Stomach (tissue), 9 donors: ENCODE measurements around the gene BPIFB1. TPM values are rescaled to one million over a fixed set of nuclear protein-coding genes. Genes with fewer than 3 reads are reported as not detected.

Experiments used
- DNase-seq, 2 donors: peaks; one replicate each; pipeline versions ENCODE4 v3.0.0 to v3.0.0-alpha.2; 2013 to 2019
- H3K27ac ChIP-seq, 5 donors: fragments of 200-600 bp in 4 of 5; sonication (generic) in 4 of 5; one replicate each; pipeline ENCODE4 v1.5.1; 2013 to 2019; ENCODE audit warnings: mild to moderate bottlenecking in 1 of 5, moderate library complexity in 1 of 5
- H3K27me3 ChIP-seq, 3 donors: fragments of 200-600 bp; sonication (generic); one replicate each; pipeline ENCODE4 v1.5.1; 2017 to 2019; ENCODE audit warnings: mixed run types in 1 of 3
- H3K36me3 ChIP-seq, 4 donors: fragments of 200-600 bp; sonication (generic); 1 replicate in 3 of 4; 2 replicates in 1 of 4; pipeline ENCODE4 v1.5.1; 2016 to 2019
- H3K4me1 ChIP-seq, 4 donors: fragments of 200-600 bp; sonication (generic); one replicate each; pipeline ENCODE4 v1.5.1; 2016 to 2019
- H3K4me3 ChIP-seq, 4 donors: fragments of 200-600 bp; sonication (generic) in 3 of 4; one replicate each; pipeline ENCODE4 v1.5.1; 2016 to 2019; ENCODE audit warnings: mild to moderate bottlenecking in 1 of 4
- H3K9me3 ChIP-seq, 4 donors: fragments of 200-600 bp; sonication (generic); one replicate each; pipeline ENCODE4 v1.5.1; 2016 to 2019
- EP300 ChIP-seq: sonication (generic); formaldehyde crosslinking; IDR thresholded peaks from one replicate; pipeline ENCODE4 v1.6.1; 2017; ENCODE audit warnings: antibody characterized with exemption
- POLR2A ChIP-seq, 4 donors: fragments of 450-650 bp; IDR thresholded peaks; one replicate each; pipeline ENCODE4 v1.6.1; 2016; ENCODE audit warnings: antibody characterized with exemption in 4 of 4, control low read depth in 2 of 4, mild to moderate bottlenecking in 1 of 4, moderate library complexity in 1 of 4
- POLR2AphosphoS5 ChIP-seq, 3 donors: sonication (generic); formaldehyde crosslinking; IDR thresholded peaks; one replicate each; pipeline ENCODE4 v1.6.1; 2016; ENCODE audit warnings: antibody characterized with exemption in 3 of 3
- WGBS, 5 donors: extraction: QIAGEN DNeasy Blood & Tissue Kit in 3 of 5; methylation state at CpG; one replicate each; pipeline versions ENCODE4 v1.1.5 to v1.1.7; 2013 to 2018; 5-methylcytosine and 5-hydroxymethylcytosine counted together
- intact Hi-C: fragments of 100-400 bp; cut with DNase I; formaldehyde crosslinking; loops from one replicate; pipeline ENCODE4 v1.15.1; 2023; ENCODE audit warnings: low total_unique reads
- polyA plus RNA-seq, 3 donors: library from polyadenylated mRNA; stranded (reverse); fragments of 200-250 nt; gene quantifications; one replicate each; pipeline ENCODE4 v1.2.3, GENCODE V29; 2013
- total RNA-seq, 5 donors: library from RNA; depleted of rRNA; stranded (reverse); fragments of >200 nt; gene quantifications; one replicate each; pipeline versions ENCODE4 v1.1.0 to v1.2.3, GENCODE V29; 2014 to 2016
- TF ChIP-seq, protein P1 (sequence below), 7 experiments: fragments of 450-650 bp in 4 of 7; fragments of 200-600 bp in 3 of 7; sonication (generic) in 3 of 7; IDR thresholded peaks; one replicate each; pipeline ENCODE4 v1.5.1; 2016 to 2019; ENCODE audit warnings: antibody characterized with exemption in 7 of 7, control low read depth in 2 of 7, mild to moderate bottlenecking in 1 of 7
- donor health status: healthy with polysubstance abuse.
- donor health status: Bipolar disorder and iron deficiency.
- donor health status: healthy.

Gene BPIFB1
- total and polyA plus RNA-seq, 8 donors = 2.3 to 169 (median 37.9) TPM; not detected in 1

DNA sequence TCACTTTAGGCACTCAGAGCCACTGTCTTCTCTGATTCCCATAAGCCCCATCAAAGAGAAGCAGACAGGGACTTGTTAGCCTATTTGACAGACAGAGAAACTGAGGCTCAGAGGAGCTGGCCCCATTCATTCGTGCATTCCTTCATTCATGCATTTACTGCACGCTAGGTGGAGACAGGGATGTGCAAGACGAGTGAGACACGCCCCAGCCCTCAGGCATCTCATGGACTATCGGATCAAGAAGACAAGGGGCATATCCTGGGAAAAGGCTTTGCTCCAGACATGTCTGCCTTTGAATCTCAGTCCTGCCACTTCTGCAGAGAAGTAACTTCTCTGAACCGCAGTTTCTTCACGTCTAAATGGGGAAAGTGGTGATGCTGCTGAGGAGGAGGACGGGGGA is 54.1 kb downstream of the BPIFB1 start:
- H3K9me3 ChIP-seq = no peaks in the 10 kb centered on the region
- no peaks in the 10 kb centered on the region for H3K4me1 ChIP-seq
- TF ChIP-seq, protein P1, sequence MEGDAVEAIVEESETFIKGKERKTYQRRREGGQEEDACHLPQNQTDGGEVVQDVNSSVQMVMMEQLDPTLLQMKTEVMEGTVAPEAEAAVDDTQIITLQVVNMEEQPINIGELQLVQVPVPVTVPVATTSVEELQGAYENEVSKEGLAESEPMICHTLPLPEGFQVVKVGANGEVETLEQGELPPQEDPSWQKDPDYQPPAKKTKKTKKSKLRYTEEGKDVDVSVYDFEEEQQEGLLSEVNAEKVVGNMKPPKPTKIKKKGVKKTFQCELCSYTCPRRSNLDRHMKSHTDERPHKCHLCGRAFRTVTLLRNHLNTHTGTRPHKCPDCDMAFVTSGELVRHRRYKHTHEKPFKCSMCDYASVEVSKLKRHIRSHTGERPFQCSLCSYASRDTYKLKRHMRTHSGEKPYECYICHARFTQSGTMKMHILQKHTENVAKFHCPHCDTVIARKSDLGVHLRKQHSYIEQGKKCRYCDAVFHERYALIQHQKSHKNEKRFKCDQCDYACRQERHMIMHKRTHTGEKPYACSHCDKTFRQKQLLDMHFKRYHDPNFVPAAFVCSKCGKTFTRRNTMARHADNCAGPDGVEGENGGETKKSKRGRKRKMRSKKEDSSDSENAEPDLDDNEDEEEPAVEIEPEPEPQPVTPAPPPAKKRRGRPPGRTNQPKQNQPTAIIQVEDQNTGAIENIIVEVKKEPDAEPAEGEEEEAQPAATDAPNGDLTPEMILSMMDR (IDR thresholded peaks at IDR 0.05) = no peak
- TF ChIP-seq POLR2A (IDR thresholded peaks at IDR 0.05) (no peak), POLR2AphosphoS5 (IDR thresholded peaks at IDR 0.05) (no peak), EP300 (no peak)
- H3K27ac ChIP-seq = no peak overlapping the region
- H3K4me3 ChIP-seq = no peak overlapping the region
- DNase-seq = no peak
- H3K27me3 ChIP-seq = peaks cover 0 to 12% (median 0%) of the 10 kb centered on the region in 3 donors
- no peaks in the 10 kb centered on the region for H3K36me3 ChIP-seq
- 76 to 83% (median 81%) methylated on average over 8 of the region's 8 CpGs for WGBS, 5 donors
- intact Hi-C loops = no loop called here

DNA sequence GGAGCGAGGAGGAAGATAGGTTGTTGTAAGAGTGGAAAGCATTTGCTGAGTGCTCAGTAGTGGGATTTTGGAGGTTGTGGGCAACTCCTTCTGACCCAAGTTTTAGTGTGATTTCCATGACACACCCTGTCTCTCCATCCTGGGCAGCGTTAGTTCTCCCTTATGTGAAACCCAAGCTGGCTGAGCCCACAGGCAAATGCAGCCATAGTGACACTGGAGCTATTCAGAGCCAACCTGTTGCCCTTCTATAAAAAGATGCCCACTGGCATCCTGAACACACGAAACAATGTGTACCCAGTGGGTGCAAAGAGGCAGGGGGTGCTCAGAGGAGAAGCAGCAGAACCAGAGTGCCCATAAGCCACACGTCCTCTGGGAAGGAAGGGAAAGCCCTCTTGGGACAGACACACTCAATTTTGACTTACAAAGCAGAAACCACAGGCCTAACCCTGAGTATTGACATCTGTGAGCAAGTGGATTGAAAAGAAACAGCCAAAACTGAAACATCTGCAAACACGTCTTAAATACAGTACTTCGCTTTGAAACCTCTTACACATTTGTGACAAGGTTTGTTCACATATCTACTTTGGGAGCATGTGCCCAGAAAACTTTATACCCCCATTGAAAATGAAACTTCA is 54.6 kb downstream of the BPIFB1 start:
- TF ChIP-seq EP300 (no peak), POLR2AphosphoS5 (IDR thresholded peaks at IDR 0.05) (no peak), POLR2A (IDR thresholded peaks at IDR 0.05) (no peak)
- TF ChIP-seq, protein P1 (IDR thresholded peaks at IDR 0.05) = no peak
- H3K4me3 ChIP-seq = no peak overlapping the region
- no peak for DNase-seq
- intact Hi-C loops = no loop called here
- H3K4me1 ChIP-seq = no peaks in the 10 kb centered on the region
- H3K36me3 ChIP-seq = no peaks in the 10 kb centered on the region
- no peak overlapping the region for H3K27ac ChIP-seq
- no peaks in the 10 kb centered on the region for H3K9me3 ChIP-seq
- peaks cover 0 to 12% (median 0%) of the 10 kb centered on the region in 3 donors for H3K27me3 ChIP-seq
- 68 to 75% (median 70%) methylated on average over 6 of the region's 6 CpGs for WGBS, 5 donors

DNA sequence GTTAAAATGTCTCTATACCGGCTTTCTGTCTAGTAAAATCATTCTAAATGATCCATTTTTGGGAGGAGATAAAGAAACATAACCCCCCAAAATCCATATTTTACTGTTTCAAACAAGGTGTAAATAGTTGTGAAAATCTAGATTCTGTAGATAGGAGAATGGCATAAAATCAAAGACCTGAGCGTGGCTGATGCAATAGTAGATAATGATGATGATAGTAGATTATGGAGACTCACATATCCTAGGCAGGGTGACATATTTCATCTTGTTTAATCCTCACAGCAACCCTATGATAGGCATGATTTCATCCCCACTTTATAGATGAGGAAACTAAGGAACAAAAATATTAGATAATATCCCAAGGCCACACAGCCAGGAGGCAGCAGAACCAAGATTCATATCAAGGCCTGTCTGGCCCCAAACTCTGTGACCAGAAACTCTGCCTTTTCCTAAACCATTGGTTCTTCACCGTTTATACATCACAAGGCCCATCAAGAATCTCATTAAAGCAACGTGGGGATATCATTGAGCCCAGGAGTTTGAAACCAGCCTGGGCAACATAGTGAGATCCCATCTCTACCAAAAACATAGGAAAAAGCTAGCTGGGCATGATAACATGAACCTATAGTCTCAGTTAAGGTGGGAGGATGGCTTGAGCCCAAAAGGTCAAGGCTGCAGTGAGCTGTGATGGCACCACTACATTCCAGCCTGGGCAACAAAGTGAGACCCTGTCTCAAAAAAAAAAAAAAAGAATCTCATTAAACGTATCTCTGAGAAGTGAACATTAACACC is 55.6 kb downstream of the BPIFB1 start:
- DNase-seq = no peak
- intact Hi-C loops = no loop called here
- no peak for TF ChIP-seq POLR2A (IDR thresholded peaks at IDR 0.05)
- no peak for TF ChIP-seq EP300
- TF ChIP-seq, protein P1 (IDR thresholded peaks at IDR 0.05) = no peak
- TF ChIP-seq POLR2AphosphoS5 (IDR thresholded peaks at IDR 0.05) = no peak
- Histone ChIP-seq H3K4me3 (no peak overlapping the region), H3K9me3 (no peaks in the 10 kb centered on the region), H3K36me3 (no peaks in the 10 kb centered on the region), H3K27ac (no peak overlapping the region), H3K27me3 (peaks cover 0 to 7% (median 0%) of the 10 kb centered on the region in 3 donors), H3K4me1 (no peaks in the 10 kb centered on the region)
- WGBS, 5 donors = 78 to 85% (median 81%) methylated on average over 5 of the region's 5 CpGs

DNA sequence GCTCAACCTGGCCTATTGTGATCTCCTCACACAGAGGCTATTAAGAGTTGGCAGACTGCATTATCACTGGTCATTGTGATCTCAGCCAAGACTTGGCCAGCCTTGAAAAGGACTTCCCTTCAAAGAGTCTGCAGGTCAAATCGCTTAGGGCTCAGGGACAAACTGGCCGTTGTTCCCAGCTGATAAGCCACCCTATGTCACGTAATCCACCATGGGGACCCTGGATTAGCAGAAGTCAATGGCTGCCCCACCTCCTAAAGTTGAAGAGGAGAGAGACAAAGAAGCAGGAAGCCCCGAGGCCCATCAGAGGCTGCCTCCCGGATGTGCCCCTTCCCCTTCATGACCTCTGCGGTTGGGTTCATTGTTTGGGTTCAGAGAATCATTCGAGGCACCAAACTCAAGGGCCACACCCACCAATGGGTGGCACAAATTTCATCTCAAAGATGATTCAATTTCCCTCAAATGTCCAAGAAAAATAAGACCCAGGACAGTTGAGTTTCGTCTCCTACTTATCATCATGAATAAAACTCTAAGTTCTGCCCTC is 56.6 kb downstream of the BPIFB1 start:
- H3K27ac ChIP-seq = no peak overlapping the region
- peaks cover 0 to 7% (median 0%) of the 10 kb centered on the region in 3 donors for H3K27me3 ChIP-seq
- intact Hi-C loops = no loop called here
- no peak overlapping the region for H3K4me3 ChIP-seq
- H3K4me1 ChIP-seq = no peaks in the 10 kb centered on the region
- H3K9me3 ChIP-seq = no peaks in the 10 kb centered on the region
- no peak for DNase-seq
- no peaks in the 10 kb centered on the region for H3K36me3 ChIP-seq
- 55 to 67% (median 61%) methylated on average over 8 of the region's 8 CpGs for WGBS, 5 donors
- TF ChIP-seq POLR2AphosphoS5 (IDR thresholded peaks at IDR 0.05) = no peak
- TF ChIP-seq, protein P1 (IDR thresholded peaks at IDR 0.05) = no peak
- no peak for TF ChIP-seq EP300
- no peak for TF ChIP-seq POLR2A (IDR thresholded peaks at IDR 0.05)
